ENCODE results near the gene ZSCAN5B. TPM values are rescaled to one million over a fixed set of nuclear protein-coding genes. Genes with fewer than 3 reads are reported as not detected.
"Not testable (repeated sequence)": the region's sequence is repeated elsewhere in the genome, so short reads cannot be mapped to it uniquely, and the experiment has no call there.

ZSCAN5B gene
- polyA plus RNA-seq (2013, experiment 1 of 2), result not detected
- not detected for polyA plus RNA-seq (2013, experiment 2 of 2)

- H3K27ac ChIP-seq (ENCODE audit: low read depth, low read length, severe bottlenecking); H3K4me3 ChIP-seq (ENCODE audit: extremely low read depth, insufficient read depth, low read length, poor library complexity, severe bottlenecking); H3K9me3 ChIP-seq (ENCODE audit: control insufficient read depth, low read length); H3K4me1 ChIP-seq (ENCODE audit: control insufficient read depth, insufficient read depth, low read length, poor library complexity, severe bottlenecking); H3K36me3 ChIP-seq (ENCODE audit: control insufficient read depth, insufficient read depth, low read length): not testable (repeated sequence)
- 76 to 95% methylated on average over 19 to 20 of the region's 23 CpGs for WGBS, 2 experiments (ENCODE audit: insufficient coverage in 2 of 2)
Measured at GRCh38 chr19:56197646-56198045, at the start of gene ZSCAN5B. ZSCAN5B (minus strand) TSS chr19:56197783; CDS start chr19:56193052, 4,731 bp downstream.

GRCh38 chr19:56245764-56246163, 48.2 kb upstream of the ZSCAN5B start:
- H3K4me3 ChIP-seq (ENCODE audit: extremely low read depth, insufficient read depth, low read length, poor library complexity, severe bottlenecking); H3K4me1 ChIP-seq (ENCODE audit: control insufficient read depth, insufficient read depth, low read length, poor library complexity, severe bottlenecking); H3K27ac ChIP-seq (ENCODE audit: low read depth, low read length, severe bottlenecking); H3K36me3 ChIP-seq (ENCODE audit: control insufficient read depth, insufficient read depth, low read length); H3K9me3 ChIP-seq (ENCODE audit: control insufficient read depth, low read length): not testable (repeated sequence)
- 88% methylated on average over 2 of the region's 4 CpGs for WGBS, 2 experiments (ENCODE audit: insufficient coverage in 2 of 2)

GRCh38 chr19:56245121-56245740, 47.6 kb upstream of the ZSCAN5B start:
- H3K9me3 ChIP-seq (ENCODE audit: control insufficient read depth, low read length), result no peaks in the 10 kb centered on the region
- no peak overlapping the region for H3K27ac ChIP-seq (ENCODE audit: low read depth, low read length, severe bottlenecking)
- WGBS, 2 experiments (ENCODE audit: insufficient coverage in 2 of 2), result 88 to 97% methylated on average over 6 of the region's 7 CpGs
- H3K4me1 ChIP-seq (ENCODE audit: control insufficient read depth, insufficient read depth, low read length, poor library complexity, severe bottlenecking), result peaks cover 3% of the 10 kb centered on the region
- H3K36me3 ChIP-seq (ENCODE audit: control insufficient read depth, insufficient read depth, low read length), result no peaks in the 10 kb centered on the region
- no peak overlapping the region for H3K4me3 ChIP-seq (ENCODE audit: extremely low read depth, insufficient read depth, low read length, poor library complexity, severe bottlenecking)

GRCh38 chr19:56223481-56223880, 25.9 kb upstream of the ZSCAN5B start:
- Histone ChIP-seq H3K27ac (ENCODE audit: low read depth, low read length, severe bottlenecking) (no peak overlapping the region), H3K36me3 (ENCODE audit: control insufficient read depth, insufficient read depth, low read length) (no peaks in the 10 kb centered on the region), H3K9me3 (ENCODE audit: control insufficient read depth, low read length) (no peaks in the 10 kb centered on the region), H3K4me1 (ENCODE audit: control insufficient read depth, insufficient read depth, low read length, poor library complexity, severe bottlenecking) (no peaks in the 10 kb centered on the region), H3K4me3 (ENCODE audit: extremely low read depth, insufficient read depth, low read length, poor library complexity, severe bottlenecking) (no peak overlapping the region)
- 85 to 92% methylated on average over 9 of the region's 9 CpGs for WGBS, 2 experiments (ENCODE audit: insufficient coverage in 2 of 2)

- no peaks in the 10 kb centered on the region for H3K4me1 ChIP-seq (ENCODE audit: control insufficient read depth, insufficient read depth, low read length, poor library complexity, severe bottlenecking)
- H3K27ac ChIP-seq (ENCODE audit: low read depth, low read length, severe bottlenecking), result no peak overlapping the region
- whole genome bisulfite sequencing, 2 experiments (ENCODE audit: insufficient coverage in 2 of 2), result 74 to 77% methylated on average over 4 to 5 of the region's 6 CpGs
- H3K9me3 ChIP-seq (ENCODE audit: control insufficient read depth, low read length), result no peaks in the 10 kb centered on the region
- H3K36me3 ChIP-seq (ENCODE audit: control insufficient read depth, insufficient read depth, low read length), result no peaks in the 10 kb centered on the region
- H3K4me3 ChIP-seq (ENCODE audit: extremely low read depth, insufficient read depth, low read length, poor library complexity, severe bottlenecking), result no peak overlapping the region
Measured at GRCh38 chr19:56222901-56223300, 25.3 kb upstream of the ZSCAN5B start.

- WGBS, 2 experiments (ENCODE audit: insufficient coverage in 2 of 2), result 88 to 97% methylated on average over 10 to 14 of the region's 14 CpGs
- no peak overlapping the region for H3K4me3 ChIP-seq (ENCODE audit: extremely low read depth, insufficient read depth, low read length, poor library complexity, severe bottlenecking)
- H3K36me3 ChIP-seq (ENCODE audit: control insufficient read depth, insufficient read depth, low read length), result no peaks in the 10 kb centered on the region
- H3K4me1 ChIP-seq (ENCODE audit: control insufficient read depth, insufficient read depth, low read length, poor library complexity, severe bottlenecking), result no peaks in the 10 kb centered on the region
- H3K27ac ChIP-seq (ENCODE audit: low read depth, low read length, severe bottlenecking), result no peak overlapping the region
- no peaks in the 10 kb centered on the region for H3K9me3 ChIP-seq (ENCODE audit: control insufficient read depth, low read length)
Measured at GRCh38 chr19:56221851-56222250, 24.3 kb upstream of the ZSCAN5B start.

- not testable (repeated sequence) for H3K4me3 ChIP-seq (ENCODE audit: extremely low read depth, insufficient read depth, low read length, poor library complexity, severe bottlenecking); H3K36me3 ChIP-seq (ENCODE audit: control insufficient read depth, insufficient read depth, low read length); H3K9me3 ChIP-seq (ENCODE audit: control insufficient read depth, low read length); H3K4me1 ChIP-seq (ENCODE audit: control insufficient read depth, insufficient read depth, low read length, poor library complexity, severe bottlenecking); H3K27ac ChIP-seq (ENCODE audit: low read depth, low read length, severe bottlenecking)
- 45 to 74% methylated on average over 7 to 9 of the region's 9 CpGs for WGBS, 2 experiments (ENCODE audit: insufficient coverage in 2 of 2)
Measured at GRCh38 chr19:56221442-56221841, 23.9 kb upstream of the ZSCAN5B start.

GRCh38 chr19:56218961-56219360, 21.4 kb upstream of the ZSCAN5B start:
- H3K4me1 ChIP-seq (ENCODE audit: control insufficient read depth, insufficient read depth, low read length, poor library complexity, severe bottlenecking), result no peaks in the 10 kb centered on the region

GRCh38 chr19:56217039-56217949, 19.7 kb upstream of the ZSCAN5B start:
- WGBS, 2 experiments (ENCODE audit: insufficient coverage in 2 of 2), result 85 to 87% methylated on average over 75 to 77 of the region's 79 CpGs

More at GRCh38 chr19:56218961-56219360, 21.4 kb upstream of the ZSCAN5B start:
- WGBS, 2 experiments (ENCODE audit: insufficient coverage in 2 of 2), result 85 to 87% methylated on average over 10 of the region's 10 CpGs
- no peak overlapping the region for H3K4me3 ChIP-seq (ENCODE audit: extremely low read depth, insufficient read depth, low read length, poor library complexity, severe bottlenecking)
- no peaks in the 10 kb centered on the region for H3K9me3 ChIP-seq (ENCODE audit: control insufficient read depth, low read length)
- H3K27ac ChIP-seq (ENCODE audit: low read depth, low read length, severe bottlenecking), result no peak overlapping the region
- H3K36me3 ChIP-seq (ENCODE audit: control insufficient read depth, insufficient read depth, low read length), result no peaks in the 10 kb centered on the region

GRCh38 chr19:56211718-56212117, 14.1 kb upstream of the ZSCAN5B start:
- Histone ChIP-seq H3K9me3 (ENCODE audit: control insufficient read depth, low read length) (no peaks in the 10 kb centered on the region), H3K36me3 (ENCODE audit: control insufficient read depth, insufficient read depth, low read length) (no peaks in the 10 kb centered on the region), H3K4me1 (ENCODE audit: control insufficient read depth, insufficient read depth, low read length, poor library complexity, severe bottlenecking) (no peaks in the 10 kb centered on the region), H3K4me3 (ENCODE audit: extremely low read depth, insufficient read depth, low read length, poor library complexity, severe bottlenecking) (no peak overlapping the region), H3K27ac (ENCODE audit: low read depth, low read length, severe bottlenecking) (no peak overlapping the region)
- WGBS, 2 experiments (ENCODE audit: insufficient coverage in 2 of 2), result 70 to 82% methylated on average over 3 to 4 of the region's 4 CpGs

More at GRCh38 chr19:56217039-56217949, 19.7 kb upstream of the ZSCAN5B start:
- H3K27ac ChIP-seq (ENCODE audit: low read depth, low read length, severe bottlenecking), result no peak overlapping the region
- no peak overlapping the region for H3K4me3 ChIP-seq (ENCODE audit: extremely low read depth, insufficient read depth, low read length, poor library complexity, severe bottlenecking)
- H3K9me3 ChIP-seq (ENCODE audit: control insufficient read depth, low read length), result no peaks in the 10 kb centered on the region
- H3K36me3 ChIP-seq (ENCODE audit: control insufficient read depth, insufficient read depth, low read length), result no peaks in the 10 kb centered on the region
- no peaks in the 10 kb centered on the region for H3K4me1 ChIP-seq (ENCODE audit: control insufficient read depth, insufficient read depth, low read length, poor library complexity, severe bottlenecking)

- H3K9me3 ChIP-seq (ENCODE audit: control insufficient read depth, low read length); H3K27ac ChIP-seq (ENCODE audit: low read depth, low read length, severe bottlenecking); H3K36me3 ChIP-seq (ENCODE audit: control insufficient read depth, insufficient read depth, low read length); H3K4me1 ChIP-seq (ENCODE audit: control insufficient read depth, insufficient read depth, low read length, poor library complexity, severe bottlenecking); H3K4me3 ChIP-seq (ENCODE audit: extremely low read depth, insufficient read depth, low read length, poor library complexity, severe bottlenecking): not testable (repeated sequence)
- WGBS, 2 experiments (ENCODE audit: insufficient coverage in 2 of 2), result 89 to 100% methylated on average over 1 to 5 of the region's 9 CpGs
Measured at GRCh38 chr19:56210036-56210435, 12.5 kb upstream of the ZSCAN5B start.

All from mesodermal cell (in vitro differentiated cells).